ENCODE data around the gene A4GNT.
"Not testable (repeated sequence)": the region's sequence is repeated elsewhere in the genome, so short reads cannot be mapped to it uniquely, and the experiment has no call there.

The A4GNT gene

GRCh38 chr3:138132239-138132638 is at the start of gene A4GNT:
A4GNT (minus strand) TSS chr3:138132390; CDS start chr3:138131256, 1,134 bp downstream.
- no peak for DNase-seq (ENCODE audit: low read depth in 1 of 2, low spot score in 1 of 2)

DNA sequence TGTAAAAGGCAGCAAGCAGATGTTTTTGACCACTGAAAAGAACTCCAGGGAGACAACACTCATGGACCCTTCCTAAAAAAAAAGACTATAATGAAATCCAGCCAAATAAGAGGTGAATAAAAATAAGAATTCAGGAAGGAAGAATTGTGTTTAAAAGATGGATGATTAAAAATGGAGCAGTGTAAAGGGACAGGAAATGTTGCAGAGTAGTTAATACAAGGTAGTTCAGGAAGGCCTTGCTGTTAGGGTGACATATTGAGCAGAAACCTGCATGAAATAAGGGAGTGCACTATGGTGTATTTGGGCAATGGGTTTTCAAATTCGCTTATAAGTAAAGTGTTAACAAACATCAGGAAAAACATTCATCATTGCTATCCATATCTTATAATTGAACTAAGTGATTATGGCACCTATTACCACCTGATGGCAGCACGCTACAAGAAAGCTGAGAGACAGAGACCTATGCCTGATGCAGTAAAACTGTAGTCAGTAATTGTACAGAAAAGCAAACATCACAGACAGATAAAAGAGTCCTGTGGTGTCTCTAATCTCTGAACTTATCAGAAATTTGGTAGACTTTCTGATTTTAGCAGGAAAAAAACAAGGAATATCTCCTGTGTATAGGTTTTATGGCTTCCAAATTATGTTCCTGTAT is 48.3 kb upstream of the A4GNT start:
- peak in 1 of 2 donors; percentile 3 for DNase-seq (ENCODE audit: low read depth in 1 of 2, low spot score in 1 of 2)

GRCh38 chr3:138174421-138175131 is 42.4 kb upstream of the A4GNT start, which contains the start of gene DBR1:
DBR1 (minus strand) TSS chr3:138174921; CDS start chr3:138174795, 126 bp downstream.
- peak; percentile 52 to 73 for DNase-seq (ENCODE audit: low read depth in 1 of 2, low spot score in 1 of 2)

GRCh38 chr3:138173769-138174420 is 41.7 kb upstream of the A4GNT start:
- no peak for DNase-seq (ENCODE audit: low read depth in 1 of 2, low spot score in 1 of 2)

- DNase-seq (ENCODE audit: low read depth in 1 of 2, low spot score in 1 of 2), result no peak
Measured at GRCh38 chr3:138172625-138173024, 40.4 kb upstream of the A4GNT start.

- DNase-seq (ENCODE audit: low read depth in 1 of 2, low spot score in 1 of 2), result no peak
Measured at GRCh38 chr3:138165061-138165460, 32.9 kb upstream of the A4GNT start.

- no peak for DNase-seq (ENCODE audit: low read depth in 1 of 2, low spot score in 1 of 2)
Measured at GRCh38 chr3:138157743-138158142, 25.6 kb upstream of the A4GNT start.

- no peak for DNase-seq (ENCODE audit: low read depth in 1 of 2, low spot score in 1 of 2)
Measured at GRCh38 chr3:138154534-138154933, 22.3 kb upstream of the A4GNT start.

GRCh38 chr3:138148503-138148902 is 16.3 kb upstream of the A4GNT start:
- no peak for DNase-seq (ENCODE audit: low read depth in 1 of 2, low spot score in 1 of 2)

DNA sequence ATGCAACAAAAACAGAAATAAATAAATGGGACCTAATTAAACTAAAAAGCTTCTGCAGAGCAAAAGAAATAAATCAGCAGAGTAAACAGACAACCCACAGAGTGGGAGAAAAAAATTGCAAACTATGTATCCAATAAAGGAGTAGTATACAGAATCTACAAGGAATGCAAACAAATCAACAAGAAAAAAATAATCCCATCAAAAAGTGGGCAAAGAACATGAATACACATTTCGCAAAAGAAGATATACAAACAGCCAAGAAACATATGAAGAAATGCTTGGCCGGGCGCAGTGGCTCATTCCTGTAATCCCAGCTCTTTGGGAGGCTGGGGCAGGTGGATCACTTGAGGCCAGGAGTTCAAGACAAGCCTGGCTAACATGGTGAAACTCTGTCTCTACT is 10.0 kb upstream of the A4GNT start:
- DNase-seq (ENCODE audit: low read depth in 1 of 2, low spot score in 1 of 2), result not testable (repeated sequence)

GRCh38 chr3:138140940-138141339 is 8.8 kb upstream of the A4GNT start:
- DNase-seq (ENCODE audit: low read depth in 1 of 2, low spot score in 1 of 2), result no peak

- no peak for DNase-seq (ENCODE audit: low read depth in 1 of 2, low spot score in 1 of 2)
Measured at GRCh38 chr3:138139691-138140090, 7.5 kb upstream of the A4GNT start.

DNA sequence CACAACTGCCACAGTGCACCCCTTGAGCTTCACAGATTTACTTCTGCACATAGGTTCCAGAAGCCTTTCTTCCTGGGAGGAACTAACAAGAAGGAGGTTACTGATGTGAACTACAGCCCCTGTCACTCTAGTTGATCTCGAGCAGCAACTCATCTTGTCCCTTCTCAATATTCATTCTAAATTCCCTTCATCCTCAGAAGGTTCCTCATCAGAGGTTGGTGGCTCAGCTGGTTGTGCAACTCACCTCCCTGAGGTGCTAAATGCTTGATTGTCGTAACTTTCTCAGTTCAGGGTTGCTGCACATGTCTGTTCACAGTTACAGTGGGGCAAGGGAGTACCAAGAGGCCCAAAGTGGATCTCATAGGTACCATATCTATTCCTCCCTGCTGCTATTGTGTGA is 5.7 kb upstream of the A4GNT start:
- no peak for DNase-seq (ENCODE audit: low read depth in 1 of 2, low spot score in 1 of 2)

GRCh38 chr3:138136201-138136600 is 4.0 kb upstream of the A4GNT start:
- no peak for DNase-seq (ENCODE audit: low read depth in 1 of 2, low spot score in 1 of 2)

DNA sequence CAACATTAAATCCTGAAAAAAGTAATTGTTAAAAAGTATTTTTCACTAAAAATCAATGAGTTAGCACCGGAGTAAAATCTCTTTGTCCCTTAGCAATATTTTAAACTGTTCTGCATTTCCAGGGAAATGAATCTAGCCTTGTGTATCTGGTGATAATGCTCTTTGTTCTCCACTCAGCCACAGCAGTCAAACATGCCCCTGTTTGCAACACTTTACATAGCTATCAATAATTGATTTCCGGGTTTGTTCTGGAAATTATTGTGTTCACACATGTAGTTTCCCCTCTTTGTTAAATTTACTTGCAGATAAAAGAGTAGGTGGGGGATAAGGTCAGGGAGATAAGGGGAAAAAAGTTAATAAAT is 3.6 kb upstream of the A4GNT start:
- no peak for DNase-seq (ENCODE audit: low read depth in 1 of 2, low spot score in 1 of 2)

GRCh38 chr3:138135146-138135832 is 3.1 kb upstream of the A4GNT start:
- no peak for DNase-seq (ENCODE audit: low read depth in 1 of 2, low spot score in 1 of 2)

DNA sequence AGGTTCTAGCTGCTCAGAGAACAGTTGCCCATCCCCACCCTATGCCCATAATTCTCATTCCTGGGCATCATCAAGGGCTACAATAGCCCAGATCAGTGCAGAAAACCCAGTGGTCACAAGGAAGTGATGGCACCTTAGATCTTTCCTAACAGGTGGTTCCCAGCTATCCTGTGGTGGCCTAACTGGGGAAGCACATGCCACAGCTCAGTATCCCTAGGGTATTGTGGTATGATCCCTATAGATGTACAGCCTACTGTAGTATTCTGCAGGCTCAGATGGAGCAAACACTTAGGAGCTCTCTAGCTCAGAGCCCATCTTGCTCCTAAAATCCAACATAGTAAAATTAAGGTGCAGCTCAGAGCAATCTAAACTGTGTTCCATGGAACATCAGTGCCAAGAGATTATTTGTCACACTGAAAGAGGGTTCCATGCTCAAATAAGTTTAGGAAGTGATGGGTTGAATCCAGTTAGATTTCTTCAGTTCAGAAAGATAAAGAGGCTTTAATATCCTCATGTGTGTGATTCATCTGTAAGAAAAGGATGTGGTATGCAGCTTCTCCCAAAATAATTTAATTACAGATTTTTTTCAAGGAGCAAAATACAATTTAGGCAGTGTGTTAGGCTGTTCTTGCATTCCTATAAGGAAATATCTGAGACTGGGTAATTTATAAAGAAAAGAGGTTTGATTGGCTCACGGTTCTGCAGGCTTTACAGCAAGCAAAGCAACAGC is 4.4 kb downstream of the A4GNT start:
- no peak for DNase-seq (ENCODE audit: low read depth in 1 of 2, low spot score in 1 of 2)

GRCh38 chr3:138125548-138126221 is 6.5 kb downstream of the A4GNT start:
- no peak for DNase-seq (ENCODE audit: low read depth in 1 of 2, low spot score in 1 of 2)

GRCh38 chr3:138124706-138125355 is 7.4 kb downstream of the A4GNT start:
- no peak for DNase-seq (ENCODE audit: low read depth in 1 of 2, low spot score in 1 of 2)

DNA sequence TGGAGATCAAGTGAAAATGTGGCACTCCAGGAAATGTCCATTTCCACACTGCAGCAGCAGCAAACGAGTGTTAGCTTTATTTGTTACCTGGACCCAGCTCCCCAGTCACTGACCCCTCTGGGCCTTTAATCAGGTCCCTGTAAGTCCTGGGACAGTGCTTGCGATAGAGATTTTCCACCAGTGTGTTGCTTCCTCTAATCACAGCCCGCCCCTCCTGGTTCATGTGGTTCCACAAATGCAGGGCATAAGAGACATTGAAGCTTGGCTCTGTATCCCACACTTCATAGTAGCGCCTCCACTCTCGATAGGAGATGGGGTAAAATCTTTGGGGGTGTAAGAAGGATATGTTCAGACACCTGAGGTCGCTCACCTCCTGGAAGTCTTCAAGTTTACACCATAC is 8.0 kb downstream of the A4GNT start:
- no peak for DNase-seq (ENCODE audit: low read depth in 1 of 2, low spot score in 1 of 2)
